Activated naive CD4-positive, alpha-beta T cell treated with Interleukin-2 at 50 U/mL for 16 hours (primary cell): ENCODE measurements around the gene LBHD2.

Experiments
- DNase-seq: peaks from one replicate; pipeline ENCODE4 v3.0.0-alpha.2; 2020

The LBHD2 gene

GRCh38 chr14:103133210-103134140 is 49.5 kb downstream of the LBHD2 start:
- no peak for DNase-seq

GRCh38 chr14:103134405-103134804 is 50.4 kb downstream of the LBHD2 start:
- no peak for DNase-seq

GRCh38 chr14:103134919-103135318 is 50.9 kb downstream of the LBHD2 start:
- DNase-seq, result no peak

- DNase-seq, result no peak
Observed at GRCh38 chr14:103135333-103136260, 51.6 kb downstream of the LBHD2 start.

- DNase-seq, result no peak
Observed at GRCh38 chr14:103136388-103137271, 52.6 kb downstream of the LBHD2 start.

GRCh38 chr14:103137689-103138300 is 53.8 kb downstream of the LBHD2 start:
- DNase-seq, result no peak

- DNase-seq, result no peak
Observed at GRCh38 chr14:103138301-103139131, 54.5 kb downstream of the LBHD2 start.

GRCh38 chr14:103139132-103140025 is 55.4 kb downstream of the LBHD2 start:
- DNase-seq, result no peak
